Mononuclear cell (primary cell): ENCODE data around the gene NIN. TPM values are rescaled to one million over a fixed set of nuclear protein-coding genes. Genes with fewer than 3 reads are reported as not detected.

Experiments
- H3K27me3 ChIP-seq: 2 replicates; pipeline ENCODE4 v1.6.0; 2011; ENCODE audit warnings: low read length, control low read depth; ENCODE audit not compliant: insufficient read depth
- H3K4me1 ChIP-seq: 2 replicates; pipeline ENCODE4 v1.5.1; 2011; ENCODE audit warnings: mild to moderate bottlenecking, low read length, control low read depth; ENCODE audit not compliant: insufficient read depth
- H3K4me3 ChIP-seq: 2 replicates; pipeline ENCODE4 v1.5.1; 2011; ENCODE audit warnings: mild to moderate bottlenecking, low read length, moderate library complexity
- H3K9me3 ChIP-seq: 2 replicates; pipeline ENCODE4 v1.5.1; 2011; ENCODE audit warnings: low read depth, mild to moderate bottlenecking, control low read depth, low read length
- total RNA-seq: library from RNA; depleted of rRNA; stranded (reverse); fragments of >200 nt; gene quantifications from one replicate; pipeline ENCODE4 v1.2.3, GENCODE V29; 2012

NIN gene
- total RNA-seq, 1 donor = 119 TPM

DNA sequence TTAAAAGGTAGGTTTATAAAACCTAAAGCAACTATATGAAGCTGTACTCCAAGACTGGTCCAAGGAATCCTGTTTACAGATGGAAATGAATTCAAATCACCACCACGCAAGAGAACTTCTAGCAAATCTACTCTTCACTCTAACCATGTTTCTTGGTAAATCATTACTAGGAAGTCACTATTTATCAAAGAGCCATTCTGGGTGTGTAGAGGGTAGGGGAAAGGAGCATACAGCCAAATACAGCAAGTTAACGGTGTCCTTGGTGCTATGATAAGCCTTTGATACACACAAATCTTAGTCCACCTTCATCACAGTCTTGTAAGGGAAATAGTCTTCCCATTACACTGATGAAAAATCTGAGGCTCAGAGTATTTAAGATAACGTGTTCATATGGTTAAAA, 16.8 kb downstream of the NIN start:
- Histone ChIP-seq H3K4me1 (peaks cover 45% of the 10 kb centered on the region), H3K9me3 (no peaks in the 10 kb centered on the region), H3K27me3 (no peaks in the 10 kb centered on the region), H3K4me3 (no peak overlapping the region)

- H3K9me3 ChIP-seq = no peaks in the 10 kb centered on the region
- H3K4me1 ChIP-seq = peaks cover 44% of the 10 kb centered on the region
- H3K4me3 ChIP-seq = no peak overlapping the region
- no peaks in the 10 kb centered on the region for H3K27me3 ChIP-seq
These were observed 17.5 kb downstream of the NIN start for GRCh38 chr14:50813544-50813863.

- Histone ChIP-seq H3K27me3 (no peaks in the 10 kb centered on the region), H3K9me3 (no peaks in the 10 kb centered on the region), H3K4me3 (no peak overlapping the region), H3K4me1 (peaks cover 44% of the 10 kb centered on the region)
These were observed 18.0 kb downstream of the NIN start for GRCh38 chr14:50812856-50813543.

DNA sequence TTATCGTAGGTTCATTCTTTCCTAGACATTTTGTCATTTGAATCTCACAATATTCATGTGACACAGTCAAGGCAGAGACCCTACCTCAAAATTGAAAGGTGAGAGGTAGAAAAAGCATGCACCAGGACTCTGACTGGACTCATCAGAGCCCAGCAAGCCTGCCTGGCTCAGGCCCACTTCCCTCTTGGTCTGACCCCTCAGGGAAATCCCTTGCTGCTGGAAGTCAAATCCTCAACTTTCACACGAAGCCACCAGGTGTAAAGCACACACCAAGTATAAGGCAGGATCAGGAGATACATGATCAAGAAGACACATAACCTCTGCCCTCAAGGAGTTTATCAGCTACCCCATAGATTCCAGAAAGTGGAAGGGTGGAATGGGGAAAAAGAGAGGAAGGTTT, 18.8 kb downstream of the NIN start:
- H3K9me3 ChIP-seq = no peaks in the 10 kb centered on the region
- no peak overlapping the region for H3K4me3 ChIP-seq
- H3K4me1 ChIP-seq = peaks cover 38% of the 10 kb centered on the region
- H3K27me3 ChIP-seq = no peaks in the 10 kb centered on the region

DNA sequence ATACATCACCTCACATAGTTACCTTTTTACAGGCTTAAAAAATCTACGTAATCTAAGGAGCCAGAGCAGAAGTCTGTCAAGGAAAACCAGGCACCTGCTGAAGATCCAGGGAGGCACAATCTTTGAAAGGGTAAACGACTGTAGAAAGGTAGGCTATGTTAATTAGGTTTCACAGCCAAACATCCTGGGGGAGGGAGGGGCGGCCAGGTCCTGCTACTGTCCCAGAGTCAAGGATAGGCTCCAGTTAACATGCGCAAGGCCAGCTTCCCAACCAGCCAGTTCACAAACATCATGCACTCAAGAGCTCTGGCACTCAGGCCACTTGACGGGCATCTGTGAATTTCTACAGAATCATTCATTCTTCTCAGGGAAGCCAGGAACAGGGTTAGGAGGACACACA, 22.9 kb downstream of the NIN start:
- no peaks in the 10 kb centered on the region for H3K9me3 ChIP-seq
- no peak overlapping the region for H3K4me3 ChIP-seq
- H3K4me1 ChIP-seq = peaks cover 18% of the 10 kb centered on the region
- H3K27me3 ChIP-seq = no peaks in the 10 kb centered on the region

- Histone ChIP-seq H3K4me3 (no peak overlapping the region), H3K9me3 (no peaks in the 10 kb centered on the region), H3K27me3 (no peaks in the 10 kb centered on the region), H3K4me1 (peaks cover 2% of the 10 kb centered on the region)
These were observed 24.6 kb downstream of the NIN start for GRCh38 chr14:50806241-50806933.

DNA sequence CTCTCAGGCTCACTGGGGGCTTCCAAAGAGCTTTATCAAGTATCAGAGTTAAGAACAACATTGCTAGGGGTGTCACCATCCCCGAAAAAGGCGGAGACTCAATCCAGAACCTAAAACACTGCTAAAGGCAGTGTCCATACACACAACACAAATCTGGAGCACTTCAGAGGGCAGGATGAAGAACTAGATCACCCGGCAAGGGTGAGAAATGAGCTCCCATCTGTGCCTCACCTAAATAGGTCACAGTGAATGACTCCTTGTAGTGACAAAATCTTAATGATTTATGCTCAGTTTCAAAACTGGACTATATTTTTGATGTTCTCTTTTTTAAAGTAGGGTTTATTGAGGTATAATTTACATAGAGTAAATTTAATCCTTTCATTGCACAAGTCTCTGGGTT, 25.6 kb downstream of the NIN start:
- Histone ChIP-seq H3K27me3 (no peaks in the 10 kb centered on the region), H3K9me3 (no peaks in the 10 kb centered on the region), H3K4me3 (no peak overlapping the region), H3K4me1 (peaks cover 6% of the 10 kb centered on the region)

GRCh38 chr14:50804181-50804721, 26.7 kb downstream of the NIN start:
- Histone ChIP-seq H3K9me3 (no peaks in the 10 kb centered on the region), H3K4me3 (no peak overlapping the region), H3K4me1 (peaks cover 6% of the 10 kb centered on the region), H3K27me3 (no peaks in the 10 kb centered on the region)

GRCh38 chr14:50801706-50802105, 29.3 kb downstream of the NIN start:
- Histone ChIP-seq H3K4me1 (peaks cover 22% of the 10 kb centered on the region), H3K9me3 (no peaks in the 10 kb centered on the region), H3K4me3 (no peak overlapping the region), H3K27me3 (no peaks in the 10 kb centered on the region)

DNA sequence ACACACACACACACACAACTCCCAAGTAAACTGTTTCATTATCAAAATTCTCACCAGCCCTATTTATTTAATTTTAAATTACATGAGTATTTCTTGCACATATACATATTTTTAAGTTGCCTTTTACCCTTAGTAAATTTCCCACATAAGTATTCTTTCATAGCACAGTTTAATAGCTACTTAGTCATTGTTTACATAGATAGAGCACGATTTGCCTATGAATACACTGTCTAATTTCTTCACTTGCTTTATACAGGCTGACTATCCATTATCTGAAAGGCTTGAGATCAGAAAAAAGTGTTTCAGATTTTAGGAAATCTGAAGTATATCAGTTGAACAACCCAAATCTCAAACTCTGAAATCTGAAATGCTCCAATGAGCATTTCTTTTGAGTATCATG, 30.9 kb downstream of the NIN start:
- Histone ChIP-seq H3K27me3 (no peaks in the 10 kb centered on the region), H3K9me3 (no peaks in the 10 kb centered on the region), H3K4me3 (no peak overlapping the region), H3K4me1 (peaks cover 29% of the 10 kb centered on the region)

- H3K4me1 ChIP-seq = peaks cover 38% of the 10 kb centered on the region
- H3K4me3 ChIP-seq = no peak overlapping the region
- H3K9me3 ChIP-seq = no peaks in the 10 kb centered on the region
- H3K27me3 ChIP-seq = no peaks in the 10 kb centered on the region
These were observed 32.9 kb downstream of the NIN start for GRCh38 chr14:50798048-50798421.

DNA sequence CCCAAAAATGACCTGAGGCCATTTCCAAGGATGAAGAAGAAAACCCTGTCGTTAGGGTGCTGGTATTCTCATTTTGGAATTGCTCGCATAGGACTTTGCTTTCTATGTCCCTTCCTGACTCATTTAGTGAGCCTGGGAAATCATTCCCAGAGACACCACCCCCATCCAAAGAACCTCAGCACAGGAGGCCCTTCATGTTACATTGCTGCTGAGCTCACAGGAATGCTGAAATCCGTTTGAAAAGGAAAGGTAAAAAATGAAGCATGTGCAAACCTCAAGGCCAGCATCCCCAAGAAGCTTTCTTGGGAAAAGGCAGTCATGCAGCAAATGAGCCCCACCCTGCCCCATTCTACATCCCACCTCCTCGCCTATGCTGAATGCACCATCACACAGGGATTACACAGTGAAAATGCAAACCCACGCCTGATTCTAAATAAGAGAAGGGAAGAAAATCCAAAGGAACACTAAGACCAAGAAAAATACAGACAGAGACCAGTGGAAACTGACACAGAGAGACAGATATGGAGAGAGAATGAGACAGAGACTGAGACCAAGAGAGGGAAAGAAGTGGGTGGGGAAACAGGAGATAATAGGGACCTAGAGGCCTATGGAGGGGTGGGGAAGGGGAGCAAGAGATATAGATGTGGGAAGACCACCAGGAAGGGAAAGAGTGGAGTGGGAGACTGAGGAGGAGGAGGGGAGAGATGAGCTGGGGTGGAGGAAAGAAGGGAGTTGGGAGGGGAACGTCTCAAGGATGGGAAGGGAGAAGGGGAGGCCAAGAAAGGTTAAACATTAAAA, 33.5 kb downstream of the NIN start:
- Histone ChIP-seq H3K4me1 (peaks cover 44% of the 10 kb centered on the region), H3K27me3 (no peaks in the 10 kb centered on the region), H3K9me3 (no peaks in the 10 kb centered on the region), H3K4me3 (no peak overlapping the region)

DNA sequence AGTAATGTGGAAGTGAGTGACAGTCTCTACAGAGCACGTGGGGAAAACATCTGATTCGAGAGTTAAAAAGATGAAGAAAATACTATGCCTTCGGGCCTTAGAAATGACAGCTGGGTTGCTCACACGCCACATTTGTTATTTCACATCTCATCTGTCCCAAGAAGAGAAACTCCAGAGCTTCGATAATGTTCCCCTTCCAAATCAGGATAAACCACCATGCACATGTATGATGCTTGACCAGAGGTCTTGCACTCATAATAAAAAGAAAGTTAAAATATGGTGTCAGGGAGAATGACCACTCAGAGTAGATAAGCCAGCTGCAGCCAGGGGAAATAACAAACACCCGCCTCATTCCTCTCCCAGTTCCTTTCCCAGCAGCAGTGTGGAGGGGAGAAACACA, 34.6 kb downstream of the NIN start:
- H3K27me3 ChIP-seq = no peaks in the 10 kb centered on the region
- H3K4me3 ChIP-seq = no peak overlapping the region
- H3K4me1 ChIP-seq = peaks cover 55% of the 10 kb centered on the region
- H3K9me3 ChIP-seq = no peaks in the 10 kb centered on the region

- Histone ChIP-seq H3K4me1 (peaks cover 57% of the 10 kb centered on the region), H3K27me3 (no peaks in the 10 kb centered on the region), H3K4me3 (no peak overlapping the region)
These were observed 35.1 kb downstream of the NIN start for GRCh38 chr14:50795909-50796308.

GRCh38 chr14:50795142-50795541, 35.8 kb downstream of the NIN start:
- Histone ChIP-seq H3K4me1 (peaks cover 58% of the 10 kb centered on the region), H3K27me3 (no peaks in the 10 kb centered on the region), H3K4me3 (no peak overlapping the region), H3K9me3 (no peaks in the 10 kb centered on the region)

More at GRCh38 chr14:50795909-50796308, 35.1 kb downstream of the NIN start:
- no peaks in the 10 kb centered on the region for H3K9me3 ChIP-seq
